HepG2 (cell line): Measurements from ENCODE around the gene SYNJ2. TPM values are rescaled to one million over a fixed set of nuclear protein-coding genes. Genes with fewer than 3 reads are reported as not detected.
A peak's percentile ranks its signal among the peaks of the same experiment; 100 is the strongest.

Experiments used
- ARNT ChIP-seq: fragments of 450-650 bp; IDR thresholded peaks from 2 replicates; pipeline ENCODE4 v1.6.1; 2017
- DDIT3 ChIP-seq: sonication (generic); formaldehyde crosslinking; IDR thresholded peaks from 2 replicates; pipeline ENCODE4 v1.4.0; 2020; ENCODE audit warnings: mild to moderate bottlenecking, missing genetic modification reagents
- FOXA1 ChIP-seq, 2 experiments: fragments of 450-650 bp in 1 of 2; sonication (generic) in 1 of 2; formaldehyde crosslinking in 1 of 2; IDR thresholded peaks; 2 replicates each; pipeline versions ENCODE4 v1.4.0 to v1.6.1; 2016 to 2020; ENCODE audit warnings: missing genetic modification reagents in 1 of 2
- HOMEZ ChIP-seq: IDR thresholded peaks from 2 replicates; pipeline ENCODE4 v1.6.1; 2016; ENCODE audit warnings: low read depth
- KLF12 ChIP-seq: sonication (generic); formaldehyde crosslinking; IDR thresholded peaks from 2 replicates; pipeline ENCODE4 v1.4.0; 2020; ENCODE audit warnings: missing genetic modification reagents, borderline replicate concordance
- MNT ChIP-seq: fragments of 450-650 bp; IDR thresholded peaks from 2 replicates; pipeline ENCODE4 v1.6.1; 2016
- PHF5A ChIP-seq: IDR thresholded peaks from one replicate; pipeline ENCODE4 v1.6.1; 2018; ENCODE audit warnings: low read depth, missing genetic modification reagents; ENCODE audit not compliant: unreplicated experiment
- SALL1 ChIP-seq: sonication (generic); formaldehyde crosslinking; IDR thresholded peaks from 2 replicates; pipeline ENCODE4 v1.8.0; 2022; ENCODE audit warnings: mild to moderate bottlenecking, missing genetic modification reagents
- TRIM24 ChIP-seq: sonication (generic); formaldehyde crosslinking; IDR thresholded peaks from 2 replicates; pipeline ENCODE4 v1.8.0; 2022; ENCODE audit warnings: mild to moderate bottlenecking, missing genetic modification reagents
- ZFP36L1 ChIP-seq: sonication (generic); formaldehyde crosslinking; IDR thresholded peaks from 2 replicates; pipeline ENCODE4 v1.8.0; 2022; ENCODE audit warnings: mild to moderate bottlenecking, missing genetic modification reagents, moderate library complexity
- ZNF496 ChIP-seq: sonication (generic); formaldehyde crosslinking; IDR thresholded peaks from 2 replicates; pipeline ENCODE4 v1.8.1; 2023; ENCODE audit warnings: mild to moderate bottlenecking, moderate library complexity, missing genetic modification reagents; ENCODE audit not compliant: insufficient replicate concordance
- ZNF841 ChIP-seq: sonication (generic); formaldehyde crosslinking; IDR thresholded peaks from 2 replicates; pipeline ENCODE4 v1.8.1; 2023; ENCODE audit warnings: missing genetic modification reagents, borderline replicate concordance
- ZNF879 ChIP-seq: sonication (generic); formaldehyde crosslinking; IDR thresholded peaks from 2 replicates; pipeline ENCODE4 v1.8.1; 2023; ENCODE audit warnings: missing genetic modification reagents
- polyA plus RNA-seq, 8 experiments: library from polyadenylated mRNA; depleted of rRNA in 3 of 8; stranded (reverse) in 7 of 8; unstranded in 1 of 8; fragments of >200 nt; fragmentation: Illumina TruSeq in 4 of 8; extraction: Trizol in 4 of 8; gene quantifications; 2 replicates each; pipeline versions ENCODE4 v1.2.1 to v1.2.3, GENCODE V29; 2011 to 2016; ENCODE audit warnings: low read depth in 4 of 8, missing spikeins in 1 of 8, mixed read lengths in 1 of 8; ENCODE audit not compliant: insufficient read depth in 1 of 8
- total RNA-seq, 5 experiments: library from RNA; depleted of rRNA; stranded (reverse); fragments of >200 nt; fragmentation: Illumina TruSeq; extraction: Trizol; gene quantifications; 2 replicates each; pipeline ENCODE4 v1.2.3, GENCODE V29; 2016; ENCODE audit warnings: low read depth in 1 of 5
- TF ChIP-seq, protein P1 (sequence below): fragments of 450-650 bp; IDR thresholded peaks from 2 replicates; pipeline ENCODE4 v1.6.1; 2017; ENCODE audit warnings: mild to moderate bottlenecking
- TF ChIP-seq, protein P2 (sequence below): sonication (generic); formaldehyde crosslinking; conservative IDR thresholded peaks from 2 replicates; pipeline ENCODE4 v1.8.0; 2022; ENCODE audit warnings: low read depth, missing genetic modification reagents
- TF ChIP-seq, protein P3 (sequence below): sonication (generic); formaldehyde crosslinking; IDR thresholded peaks from 2 replicates; pipeline ENCODE4 v1.9.0; 2022; ENCODE audit warnings: low read depth, missing genetic modification reagents
- TF ChIP-seq, protein P4 (sequence below): sonication (generic); formaldehyde crosslinking; IDR thresholded peaks from 2 replicates; pipeline ENCODE4 v1.5.0; 2020; ENCODE audit warnings: missing genetic modification reagents
- TF ChIP-seq, protein P5 (sequence below): sonication (generic); formaldehyde crosslinking; IDR thresholded peaks from 2 replicates; pipeline ENCODE4 v1.8.0; 2022; ENCODE audit warnings: mild to moderate bottlenecking, missing genetic modification reagents, moderate library complexity

SYNJ2 gene
- total and polyA plus RNA-seq, 2 of the 13 experiments (the other 11 are each of a cell fraction or from before 2014, with no cell fraction given): 39.1 to 57.6 TPM

DNA sequence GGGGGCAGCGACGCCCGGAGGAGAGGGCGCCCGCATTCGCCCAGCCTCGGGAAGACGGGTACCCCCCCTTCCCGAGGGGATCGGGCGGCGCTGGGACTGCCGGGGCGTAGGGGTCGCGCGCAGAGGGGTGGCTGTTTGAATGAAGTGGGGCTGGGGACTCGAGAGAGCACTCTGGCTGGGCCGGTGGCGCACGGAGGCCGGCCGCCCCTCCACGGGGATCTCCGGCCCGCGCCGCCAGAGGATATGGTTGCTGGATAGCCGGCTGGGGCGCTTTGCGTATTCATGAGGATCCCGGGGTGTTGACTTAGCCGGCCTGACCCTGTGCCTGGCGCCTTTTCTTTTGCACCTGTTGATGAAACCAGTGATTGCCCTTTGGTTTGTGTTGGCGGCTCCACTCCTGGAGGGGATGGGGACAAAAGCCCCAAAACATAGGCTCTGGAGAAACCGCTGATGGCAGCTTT is 469 bp downstream of the SYNJ2 start (continued):
- TF ChIP-seq, protein P1, sequence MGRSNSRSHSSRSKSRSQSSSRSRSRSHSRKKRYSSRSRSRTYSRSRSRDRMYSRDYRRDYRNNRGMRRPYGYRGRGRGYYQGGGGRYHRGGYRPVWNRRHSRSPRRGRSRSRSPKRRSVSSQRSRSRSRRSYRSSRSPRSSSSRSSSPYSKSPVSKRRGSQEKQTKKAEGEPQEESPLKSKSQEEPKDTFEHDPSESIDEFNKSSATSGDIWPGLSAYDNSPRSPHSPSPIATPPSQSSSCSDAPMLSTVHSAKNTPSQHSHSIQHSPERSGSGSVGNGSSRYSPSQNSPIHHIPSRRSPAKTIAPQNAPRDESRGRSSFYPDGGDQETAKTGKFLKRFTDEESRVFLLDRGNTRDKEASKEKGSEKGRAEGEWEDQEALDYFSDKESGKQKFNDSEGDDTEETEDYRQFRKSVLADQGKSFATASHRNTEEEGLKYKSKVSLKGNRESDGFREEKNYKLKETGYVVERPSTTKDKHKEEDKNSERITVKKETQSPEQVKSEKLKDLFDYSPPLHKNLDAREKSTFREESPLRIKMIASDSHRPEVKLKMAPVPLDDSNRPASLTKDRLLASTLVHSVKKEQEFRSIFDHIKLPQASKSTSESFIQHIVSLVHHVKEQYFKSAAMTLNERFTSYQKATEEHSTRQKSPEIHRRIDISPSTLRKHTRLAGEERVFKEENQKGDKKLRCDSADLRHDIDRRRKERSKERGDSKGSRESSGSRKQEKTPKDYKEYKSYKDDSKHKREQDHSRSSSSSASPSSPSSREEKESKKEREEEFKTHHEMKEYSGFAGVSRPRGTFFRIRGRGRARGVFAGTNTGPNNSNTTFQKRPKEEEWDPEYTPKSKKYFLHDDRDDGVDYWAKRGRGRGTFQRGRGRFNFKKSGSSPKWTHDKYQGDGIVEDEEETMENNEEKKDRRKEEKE: no peak
- TF ChIP-seq FOXA1 (IDR thresholded peaks at IDR 0.05) (no peak), FOXA1 (CRISPR knock-in tag; IDR thresholded peaks at IDR 0.05) (peak; percentile 87), MNT (no peak), TRIM24 (no peak), DDIT3 (no peak), ZNF879 (CRISPR knock-in tag) (no peak), KLF12 (0 out of 2 replicates have a peak, but pooled peaks have one; percentile 30), ZNF496 (CRISPR knock-in tag) (no peak), SALL1 (CRISPR knock-in tag) (no peak; the same call in 1 of the 2 replicates), HOMEZ (no peak), ZFP36L1 (CRISPR knock-in tag) (no peak), PHF5A (CRISPR knock-in tag) (no peak), ARNT (no peak), ZNF841 (CRISPR knock-in tag) (no peak)
- TF ChIP-seq, protein P2, sequence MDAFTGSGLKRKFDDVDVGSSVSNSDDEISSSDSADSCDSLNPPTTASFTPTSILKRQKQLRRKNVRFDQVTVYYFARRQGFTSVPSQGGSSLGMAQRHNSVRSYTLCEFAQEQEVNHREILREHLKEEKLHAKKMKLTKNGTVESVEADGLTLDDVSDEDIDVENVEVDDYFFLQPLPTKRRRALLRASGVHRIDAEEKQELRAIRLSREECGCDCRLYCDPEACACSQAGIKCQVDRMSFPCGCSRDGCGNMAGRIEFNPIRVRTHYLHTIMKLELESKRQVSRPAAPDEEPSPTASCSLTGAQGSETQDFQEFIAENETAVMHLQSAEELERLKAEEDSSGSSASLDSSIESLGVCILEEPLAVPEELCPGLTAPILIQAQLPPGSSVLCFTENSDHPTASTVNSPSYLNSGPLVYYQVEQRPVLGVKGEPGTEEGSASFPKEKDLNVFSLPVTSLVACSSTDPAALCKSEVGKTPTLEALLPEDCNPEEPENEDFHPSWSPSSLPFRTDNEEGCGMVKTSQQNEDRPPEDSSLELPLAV (CRISPR knock-in tag): no peak
- TF ChIP-seq, protein P3, sequence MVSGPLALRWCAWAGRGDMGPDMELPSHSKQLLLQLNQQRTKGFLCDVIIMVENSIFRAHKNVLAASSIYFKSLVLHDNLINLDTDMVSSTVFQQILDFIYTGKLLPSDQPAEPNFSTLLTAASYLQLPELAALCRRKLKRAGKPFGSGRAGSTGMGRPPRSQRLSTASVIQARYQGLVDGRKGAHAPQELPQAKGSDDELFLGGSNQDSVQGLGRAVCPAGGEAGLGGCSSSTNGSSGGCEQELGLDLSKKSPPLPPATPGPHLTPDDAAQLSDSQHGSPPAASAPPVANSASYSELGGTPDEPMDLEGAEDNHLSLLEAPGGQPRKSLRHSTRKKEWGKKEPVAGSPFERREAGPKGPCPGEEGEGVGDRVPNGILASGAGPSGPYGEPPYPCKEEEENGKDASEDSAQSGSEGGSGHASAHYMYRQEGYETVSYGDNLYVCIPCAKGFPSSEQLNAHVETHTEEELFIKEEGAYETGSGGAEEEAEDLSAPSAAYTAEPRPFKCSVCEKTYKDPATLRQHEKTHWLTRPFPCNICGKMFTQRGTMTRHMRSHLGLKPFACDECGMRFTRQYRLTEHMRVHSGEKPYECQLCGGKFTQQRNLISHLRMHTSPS (CRISPR knock-in tag): no peak
- TF ChIP-seq, protein P4, sequence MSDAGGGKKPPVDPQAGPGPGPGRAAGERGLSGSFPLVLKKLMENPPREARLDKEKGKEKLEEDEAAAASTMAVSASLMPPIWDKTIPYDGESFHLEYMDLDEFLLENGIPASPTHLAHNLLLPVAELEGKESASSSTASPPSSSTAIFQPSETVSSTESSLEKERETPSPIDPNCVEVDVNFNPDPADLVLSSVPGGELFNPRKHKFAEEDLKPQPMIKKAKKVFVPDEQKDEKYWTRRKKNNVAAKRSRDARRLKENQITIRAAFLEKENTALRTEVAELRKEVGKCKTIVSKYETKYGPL: 0 out of 2 replicates have a peak, but pooled peaks have one; percentile 23
- TF ChIP-seq, protein P5, sequence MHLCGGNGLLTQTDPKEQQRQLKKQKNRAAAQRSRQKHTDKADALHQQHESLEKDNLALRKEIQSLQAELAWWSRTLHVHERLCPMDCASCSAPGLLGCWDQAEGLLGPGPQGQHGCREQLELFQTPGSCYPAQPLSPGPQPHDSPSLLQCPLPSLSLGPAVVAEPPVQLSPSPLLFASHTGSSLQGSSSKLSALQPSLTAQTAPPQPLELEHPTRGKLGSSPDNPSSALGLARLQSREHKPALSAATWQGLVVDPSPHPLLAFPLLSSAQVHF (CRISPR knock-in tag): no peak; the same call in 1 of the 2 replicates
